Gastroesophageal sphincter (tissue), 3 donors: ENCODE results near the gene RYR2.

Source experiments
- EP300 ChIP-seq: sonication (generic); formaldehyde crosslinking; IDR thresholded peaks from one replicate; pipeline ENCODE4 v1.6.1; 2017; ENCODE audit warnings: antibody characterized with exemption, mild to moderate bottlenecking
- POLR2A ChIP-seq, 2 donors: fragments of 450-650 bp; IDR thresholded peaks; one replicate each; pipeline ENCODE4 v1.6.1; 2017; ENCODE audit warnings: antibody characterized with exemption in 2 of 2, mild to moderate bottlenecking in 2 of 2, moderate library complexity in 1 of 2
- POLR2AphosphoS5 ChIP-seq: sonication (generic); formaldehyde crosslinking; IDR thresholded peaks from one replicate; pipeline ENCODE4 v1.6.1; 2017; ENCODE audit warnings: antibody characterized with exemption
- TF ChIP-seq, protein P1 (sequence below), 4 experiments: fragments of 200-600 bp in 2 of 4; fragments of 450-650 bp in 2 of 4; sonication (generic) in 1 of 4; IDR thresholded peaks; one replicate each; pipeline ENCODE4 v1.5.1; 2017 to 2019; ENCODE audit warnings: antibody characterized with exemption in 4 of 4, mild to moderate bottlenecking in 2 of 4, moderate library complexity in 2 of 4

- TF ChIP-seq POLR2A (IDR thresholded peaks at IDR 0.05) (no peak), EP300 (no peak), POLR2AphosphoS5 (no peak)
- TF ChIP-seq, protein P1, sequence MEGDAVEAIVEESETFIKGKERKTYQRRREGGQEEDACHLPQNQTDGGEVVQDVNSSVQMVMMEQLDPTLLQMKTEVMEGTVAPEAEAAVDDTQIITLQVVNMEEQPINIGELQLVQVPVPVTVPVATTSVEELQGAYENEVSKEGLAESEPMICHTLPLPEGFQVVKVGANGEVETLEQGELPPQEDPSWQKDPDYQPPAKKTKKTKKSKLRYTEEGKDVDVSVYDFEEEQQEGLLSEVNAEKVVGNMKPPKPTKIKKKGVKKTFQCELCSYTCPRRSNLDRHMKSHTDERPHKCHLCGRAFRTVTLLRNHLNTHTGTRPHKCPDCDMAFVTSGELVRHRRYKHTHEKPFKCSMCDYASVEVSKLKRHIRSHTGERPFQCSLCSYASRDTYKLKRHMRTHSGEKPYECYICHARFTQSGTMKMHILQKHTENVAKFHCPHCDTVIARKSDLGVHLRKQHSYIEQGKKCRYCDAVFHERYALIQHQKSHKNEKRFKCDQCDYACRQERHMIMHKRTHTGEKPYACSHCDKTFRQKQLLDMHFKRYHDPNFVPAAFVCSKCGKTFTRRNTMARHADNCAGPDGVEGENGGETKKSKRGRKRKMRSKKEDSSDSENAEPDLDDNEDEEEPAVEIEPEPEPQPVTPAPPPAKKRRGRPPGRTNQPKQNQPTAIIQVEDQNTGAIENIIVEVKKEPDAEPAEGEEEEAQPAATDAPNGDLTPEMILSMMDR (IDR thresholded peaks at IDR 0.05), result no peak
These were observed 436.1 kb downstream of the RYR2 start for GRCh38 chr1:237478082-237478481.
